GM21717 (cell line): Measurements from ENCODE around the gene PSTPIP2.

Experiments used
- ATAC-seq: cut with Tn5 transposase; IDR thresholded peaks from one replicate; pipeline ENCODE4 v1.9.1; 2021; ENCODE audit warnings: mild to moderate bottlenecking, moderate library complexity; ENCODE audit not compliant: unreplicated experiment

The PSTPIP2 gene

GRCh38 chr18:45940724-45941123 is 131.3 kb downstream of the PSTPIP2 start:
- peak; percentile 54 for ATAC-seq

GRCh38 chr18:45939236-45939635 is 132.8 kb downstream of the PSTPIP2 start:
- no peak for ATAC-seq

DNA sequence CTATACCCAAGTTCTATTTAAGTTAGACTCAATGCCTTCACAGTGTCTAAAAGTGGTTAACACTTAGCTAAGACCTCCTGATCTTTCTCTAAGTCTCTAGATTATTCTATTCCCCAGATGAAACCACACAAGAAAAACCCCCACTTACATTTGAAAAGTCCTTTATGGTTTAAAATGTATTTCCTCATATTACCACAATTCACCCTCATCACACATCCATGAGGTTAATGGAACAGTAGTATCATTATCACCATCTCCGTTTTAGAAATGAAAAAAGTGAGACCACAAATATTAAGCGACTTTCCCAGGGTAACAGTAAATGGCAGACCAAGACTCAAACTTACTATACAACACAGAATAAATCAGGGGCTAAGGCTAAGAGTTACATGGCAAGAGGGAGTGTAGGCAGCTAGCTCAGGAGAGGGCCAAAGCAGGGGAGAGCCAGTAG is 133.5 kb downstream of the PSTPIP2 start:
- ATAC-seq = no peak

GRCh38 chr18:45935591-45936335 is 136.3 kb downstream of the PSTPIP2 start:
- no peak for ATAC-seq
